Activated CD4-positive, alpha-beta T cell treated with anti-CD3 and anti-CD28 coated beads for 48 hours (primary cell): ENCODE measurements around the gene CDH13.

Source experiments
- DNase-seq: peaks from one replicate; pipeline ENCODE4 v3.0.0-alpha.2; 2020

CDH13 gene

DNA sequence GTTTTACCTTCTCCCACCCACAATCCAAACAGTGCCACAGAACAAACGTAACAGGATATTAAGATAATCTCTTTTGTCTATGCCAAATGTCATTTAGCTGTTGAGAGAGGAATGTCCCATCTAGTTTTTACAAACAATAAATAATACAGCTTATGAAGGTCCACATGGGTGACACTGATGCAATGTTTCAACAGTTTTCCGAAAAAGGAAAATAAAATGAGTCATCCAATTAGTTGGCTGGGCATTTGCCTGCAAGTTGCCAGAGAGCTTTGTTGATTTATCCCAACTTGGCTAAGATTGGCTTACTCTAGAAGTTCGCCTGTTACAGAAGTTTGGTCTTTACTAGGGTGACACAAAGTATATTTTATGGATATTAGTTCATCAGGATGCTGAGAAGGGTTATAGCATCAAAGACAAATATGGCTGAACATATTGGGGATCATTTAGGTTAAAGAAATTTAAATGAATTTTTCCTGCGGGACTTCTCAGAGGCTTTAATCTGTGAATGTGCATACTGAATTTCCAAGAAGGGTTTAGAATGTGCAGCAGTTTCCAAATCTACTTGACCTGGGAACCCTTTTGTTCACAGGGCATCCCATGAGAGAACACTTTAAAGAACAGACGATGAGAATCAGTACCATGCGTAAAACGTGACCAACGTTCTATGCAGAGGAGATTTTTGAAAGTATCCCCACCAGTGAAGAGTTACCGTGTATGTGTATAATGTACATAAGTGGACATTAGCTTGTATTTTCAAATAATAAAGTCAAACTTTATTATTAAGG lies 73.1 kb downstream of the CDH13 start:
- no peak for DNase-seq

DNA sequence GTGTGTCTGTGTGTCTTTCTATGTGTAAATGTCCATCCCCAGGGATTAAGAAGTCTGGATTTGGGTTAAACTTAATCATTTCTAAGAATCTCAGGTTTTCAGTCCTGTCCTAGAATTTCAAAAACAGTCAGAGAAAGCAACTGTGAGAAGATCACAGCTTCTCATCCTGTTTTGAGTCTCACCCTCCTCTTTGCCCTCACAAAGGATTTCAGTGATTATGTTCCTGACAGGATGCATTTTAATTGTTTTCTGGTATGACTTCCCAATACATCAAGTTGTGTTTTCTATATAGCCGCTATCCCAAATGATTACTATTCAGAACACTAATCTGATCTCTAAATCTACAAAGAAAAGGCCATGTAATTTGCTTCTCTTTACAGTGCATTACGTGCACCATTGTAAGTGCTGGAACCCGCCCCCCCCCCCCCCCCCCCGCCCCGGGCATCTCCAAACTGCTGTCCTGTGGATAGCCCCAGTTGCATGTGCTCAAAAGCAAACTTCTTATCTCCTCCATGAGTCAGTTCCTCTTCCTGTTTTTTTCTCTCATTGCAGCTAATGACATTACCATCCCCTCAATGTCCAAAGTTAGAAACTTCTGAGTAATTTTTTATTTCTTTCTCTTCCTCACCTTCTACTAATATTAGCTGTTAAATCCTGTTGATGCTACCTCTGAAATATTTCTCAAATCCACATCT lies 73.9 kb downstream of the CDH13 start:
- no peak for DNase-seq

DNA sequence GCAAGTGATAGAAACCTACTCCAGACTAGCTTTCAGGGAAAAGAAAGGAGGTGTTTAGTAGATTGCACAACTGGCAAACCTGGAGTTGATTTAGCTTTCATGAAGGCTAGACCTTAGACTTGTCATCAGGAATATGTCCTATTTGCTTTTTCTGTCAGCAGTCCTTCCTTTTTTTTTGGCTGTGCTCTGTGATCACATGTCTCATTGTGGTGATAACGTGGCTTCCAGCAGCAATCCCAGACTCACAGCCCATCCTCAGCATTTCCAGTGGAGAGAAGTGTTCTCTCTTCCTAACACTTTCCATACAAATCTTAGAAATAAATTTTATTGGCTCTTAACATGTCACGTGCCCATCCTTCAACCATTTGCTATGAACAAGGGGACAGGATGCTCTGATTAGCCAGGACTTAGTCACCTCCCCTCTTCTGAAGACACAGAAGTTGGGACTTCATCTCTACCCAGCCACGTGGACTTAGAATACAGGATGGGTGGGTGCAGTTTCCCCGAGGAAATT lies 74.7 kb downstream of the CDH13 start:
- DNase-seq: no peak

DNA sequence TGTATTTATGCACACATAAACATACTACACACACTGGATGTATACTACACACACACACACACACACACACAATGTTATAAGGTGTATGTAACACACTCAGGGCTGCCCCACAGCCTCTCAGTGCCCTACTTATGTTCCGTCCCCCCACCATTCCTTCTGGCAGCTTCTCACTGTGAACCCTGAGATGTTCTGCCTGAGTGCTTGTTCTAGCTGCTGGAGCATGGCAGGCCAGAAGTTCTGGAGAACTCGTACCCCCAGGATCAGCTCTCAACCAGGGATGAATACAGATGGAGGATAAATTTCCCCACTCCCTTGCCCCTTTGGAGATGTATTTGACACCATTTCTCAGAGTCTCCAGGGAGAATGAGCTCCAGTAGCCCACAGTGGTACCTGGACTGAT lies 76.4 kb downstream of the CDH13 start:
- DNase-seq: no peak

DNA sequence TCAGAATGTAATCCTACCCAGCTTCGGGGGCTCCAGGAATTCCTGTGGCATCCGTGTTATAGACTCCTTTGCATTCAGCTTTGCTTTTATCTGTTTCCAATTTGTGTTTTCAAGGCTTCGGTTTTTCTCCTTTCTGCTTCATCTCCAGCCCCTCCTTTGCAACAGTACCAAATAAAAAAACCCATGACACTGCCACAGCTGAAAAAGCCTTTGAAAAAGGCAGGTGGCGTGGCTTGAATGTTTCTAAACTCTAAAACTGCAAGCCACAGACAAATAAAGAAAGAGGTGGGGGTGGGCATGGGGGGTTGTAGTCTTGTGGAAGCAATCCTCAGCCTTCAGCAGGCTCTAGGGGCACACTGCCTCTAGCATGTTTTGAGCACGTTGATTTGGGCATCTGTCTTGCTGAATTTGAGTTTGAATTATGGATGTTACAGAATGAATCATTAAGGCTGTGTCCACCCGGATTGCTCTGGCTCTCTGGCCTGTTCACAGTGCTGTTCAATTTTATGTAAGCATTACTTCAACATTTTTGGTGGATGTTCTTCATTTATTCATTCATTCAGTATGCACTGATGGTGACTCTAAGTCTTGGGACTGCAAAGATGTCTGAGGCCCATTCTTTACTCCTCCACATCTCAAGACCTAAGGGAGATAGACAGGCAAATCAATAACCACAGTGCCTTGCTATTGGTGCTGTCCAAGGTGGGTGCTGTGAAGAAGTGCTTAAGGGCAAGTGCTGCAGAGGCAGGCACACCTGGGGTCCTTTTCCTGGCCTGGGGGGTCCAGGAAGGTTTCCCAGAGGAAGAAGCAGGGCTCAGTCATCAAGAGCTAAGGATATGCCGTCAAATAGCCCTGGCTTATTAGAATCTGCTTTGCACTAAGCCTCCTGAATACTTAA lies 77.4 kb downstream of the CDH13 start:
- DNase-seq: no peak

DNA sequence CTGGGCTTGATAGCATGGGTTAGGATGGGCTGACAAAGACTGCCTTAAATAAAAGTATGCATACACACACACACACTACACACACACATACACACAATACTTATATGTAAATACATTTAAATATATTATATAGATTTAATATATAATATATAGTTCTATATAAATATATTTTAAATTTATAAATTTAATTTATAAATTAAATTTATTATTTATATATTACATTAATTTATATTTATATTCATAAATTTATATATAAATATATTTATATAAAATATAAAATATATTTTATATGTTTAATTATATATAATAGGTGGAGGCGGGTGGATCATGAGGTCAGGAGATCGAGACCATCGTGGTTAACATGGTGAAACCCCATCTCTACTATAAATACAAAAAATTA lies 83.2 kb downstream of the CDH13 start:
- DNase-seq: no peak

DNA sequence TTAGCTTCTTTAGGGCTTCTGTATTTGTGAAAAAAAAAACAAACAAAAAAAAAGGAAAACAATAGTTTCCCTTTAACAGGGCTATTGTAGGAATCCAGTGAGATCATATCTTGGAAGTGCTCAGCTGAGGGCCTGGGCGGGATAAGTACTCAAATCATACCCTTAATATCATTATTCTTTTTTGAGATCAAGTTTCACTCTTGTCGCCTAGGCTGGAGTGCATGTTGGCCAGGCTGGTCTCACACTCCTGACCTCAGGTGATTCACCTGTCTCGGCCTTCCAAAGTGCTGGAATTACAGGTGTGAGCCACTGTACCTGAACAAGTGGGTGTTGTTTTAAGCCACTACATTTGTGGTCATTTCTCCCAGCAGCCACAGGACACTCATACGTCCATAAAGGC lies 87.0 kb downstream of the CDH13 start:
- DNase-seq: no peak

DNA sequence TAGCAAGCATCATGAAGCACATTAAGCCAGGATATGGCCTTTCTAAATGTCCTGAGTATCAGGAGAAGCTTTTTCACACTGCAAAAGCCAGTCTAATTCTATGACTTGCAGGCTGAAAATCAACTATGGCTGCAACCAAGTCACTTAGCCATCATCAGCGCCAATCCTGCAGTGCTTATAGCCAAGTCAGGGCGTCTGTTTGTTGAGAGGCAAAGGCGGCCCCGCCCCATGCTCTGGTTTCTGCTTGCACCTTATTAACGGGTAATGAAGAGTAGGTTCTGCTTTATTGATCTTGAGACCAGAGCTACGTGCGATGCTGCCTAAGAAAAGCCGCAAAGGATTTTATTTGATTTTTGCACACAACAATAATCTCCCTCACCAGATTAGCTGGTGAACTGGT lies 88.4 kb downstream of the CDH13 start:
- no peak for DNase-seq

DNA sequence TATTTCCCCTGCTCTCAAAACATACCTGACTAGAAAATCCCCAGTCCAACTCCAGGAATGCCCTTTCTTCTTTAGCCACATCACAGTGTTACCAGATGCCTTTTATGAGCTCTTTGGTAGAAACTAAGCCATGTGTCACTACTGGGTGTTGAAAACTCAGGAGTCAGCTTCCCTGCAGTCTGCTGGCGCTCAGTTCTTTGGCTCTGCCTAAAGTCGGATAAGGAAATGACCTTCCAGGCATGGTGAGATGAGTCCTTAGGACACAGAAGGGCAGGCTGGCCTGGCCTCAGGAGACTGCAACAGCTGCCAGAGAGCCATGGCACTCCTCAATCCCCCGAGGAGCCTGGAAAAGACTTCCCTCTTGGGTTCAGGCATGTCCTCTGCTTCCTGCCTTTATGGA lies 89.1 kb downstream of the CDH13 start:
- no peak for DNase-seq

DNA sequence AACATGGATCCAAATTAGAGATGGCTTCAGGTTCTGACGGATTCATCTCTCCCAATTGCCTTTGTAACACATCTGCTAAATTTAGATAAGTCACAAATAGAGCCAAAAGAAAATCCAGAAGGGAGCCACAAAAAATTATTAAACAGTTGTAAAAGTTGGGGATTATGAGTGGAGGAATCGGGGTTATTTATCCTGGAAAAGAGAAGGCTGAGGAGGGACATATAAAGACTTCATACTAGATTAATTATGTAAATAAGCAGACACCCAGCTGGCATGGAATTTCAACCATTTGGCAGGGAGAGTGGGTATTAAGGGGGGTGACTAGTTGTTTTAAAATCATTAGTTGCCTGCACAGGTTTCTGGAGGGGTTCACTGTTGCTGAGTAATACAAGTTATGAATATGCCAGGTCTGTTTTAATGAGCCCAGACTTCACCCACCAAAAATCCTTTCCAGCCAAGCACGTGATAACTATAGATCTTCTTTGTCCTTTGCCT lies 89.6 kb downstream of the CDH13 start:
- DNase-seq: no peak

DNA sequence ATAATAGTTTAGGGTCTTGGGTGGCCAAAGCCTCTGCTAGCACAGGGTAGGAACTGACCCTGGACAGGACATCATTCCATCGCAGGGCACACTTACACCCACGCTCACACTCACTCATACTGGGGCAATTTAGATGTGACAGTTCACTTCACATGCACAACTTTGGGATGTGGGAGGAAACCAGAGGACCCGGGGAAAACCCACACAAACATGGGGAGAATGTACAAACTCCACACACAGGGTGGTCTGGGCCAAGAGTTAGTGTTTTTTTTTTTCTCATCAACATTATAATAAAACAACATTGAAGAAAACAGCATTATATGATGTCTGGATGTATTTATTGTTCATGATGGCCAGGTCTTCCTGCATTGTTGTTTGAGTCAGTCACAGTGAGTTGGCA lies 93.6 kb downstream of the CDH13 start:
- DNase-seq: no peak

GRCh38 chr16:82726306-82726705 lies 99.5 kb downstream of the CDH13 start:
- DNase-seq: no peak

DNA sequence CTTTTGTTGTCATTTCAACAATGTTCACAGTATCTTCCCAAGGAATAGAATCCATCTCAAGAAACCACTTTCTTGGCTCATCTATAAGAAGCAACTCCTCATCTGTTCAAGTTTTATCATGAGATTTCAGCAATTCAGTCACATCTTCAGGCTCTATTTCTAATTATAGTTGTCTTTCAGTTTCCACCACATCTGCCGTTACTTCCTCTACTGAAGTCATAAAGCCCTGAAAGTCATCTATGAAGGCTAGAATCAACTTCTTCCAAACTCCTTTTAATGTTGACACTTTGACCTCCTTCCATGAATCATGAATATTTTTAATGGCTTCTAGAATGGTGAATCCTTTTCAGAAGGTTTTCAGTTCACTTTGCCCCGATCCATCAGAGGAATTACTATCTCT lies 102.1 kb downstream of the CDH13 start:
- DNase-seq: no peak

GRCh38 chr16:82730901-82731300 lies 104.1 kb downstream of the CDH13 start:
- DNase-seq: no peak

DNA sequence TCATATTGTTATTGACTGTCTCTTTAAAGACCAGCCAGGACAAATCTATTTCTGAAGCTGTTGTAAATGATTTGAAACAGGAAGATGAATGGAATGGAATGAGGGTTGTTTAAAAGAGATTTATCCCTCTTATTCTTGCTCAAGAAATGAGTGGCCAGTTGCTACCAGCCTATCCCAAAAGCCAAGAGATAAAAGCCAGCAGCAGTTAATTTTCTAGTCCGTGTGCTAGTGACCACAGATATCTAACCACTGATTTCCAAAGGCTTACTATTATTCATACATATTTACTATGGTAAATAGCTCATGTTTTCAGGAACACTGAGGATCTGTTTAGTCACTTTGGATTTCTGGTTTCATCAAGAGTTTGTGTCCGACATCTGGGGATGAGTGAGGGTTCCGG lies 105.7 kb downstream of the CDH13 start:
- DNase-seq: no peak

DNA sequence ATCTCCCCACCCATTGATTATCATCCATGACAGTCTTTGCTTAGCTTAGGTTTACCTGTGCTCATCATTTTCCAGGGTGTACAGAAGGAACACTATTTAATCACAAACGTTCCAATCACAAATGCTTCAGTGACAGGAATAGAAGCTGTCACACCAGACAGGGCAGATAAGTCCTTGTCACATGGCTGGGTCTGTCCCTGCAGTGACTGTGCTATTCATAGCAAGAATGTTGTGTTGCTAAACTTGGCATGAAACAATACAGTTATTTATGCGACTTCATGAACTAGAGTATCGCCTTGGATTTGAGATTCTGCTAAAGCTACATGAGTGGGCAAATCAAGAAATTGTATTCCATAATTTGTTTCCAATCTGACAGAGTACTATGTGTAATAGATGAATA lies 108.4 kb downstream of the CDH13 start:
- no peak for DNase-seq

DNA sequence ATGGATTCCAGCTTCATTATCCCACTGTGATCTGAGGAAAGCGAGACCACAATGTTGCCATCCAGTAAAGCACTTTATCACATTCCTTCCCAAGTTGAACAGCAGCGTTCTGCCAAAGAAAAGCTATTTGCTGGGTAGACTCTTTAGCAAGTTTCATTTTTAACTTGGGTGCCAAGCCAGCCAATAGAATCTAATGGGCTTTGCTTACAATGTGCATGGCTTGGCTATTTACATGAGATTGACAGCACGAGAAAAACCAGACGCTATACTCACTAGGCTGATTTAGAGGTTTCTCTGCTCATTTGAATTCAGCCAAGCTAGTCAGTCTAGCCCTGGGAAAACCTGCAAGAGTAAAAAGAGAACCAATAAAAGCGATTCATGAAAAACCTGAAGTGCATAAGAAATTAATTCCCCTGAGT lies 108.9 kb downstream of the CDH13 start:
- DNase-seq: no peak

DNA sequence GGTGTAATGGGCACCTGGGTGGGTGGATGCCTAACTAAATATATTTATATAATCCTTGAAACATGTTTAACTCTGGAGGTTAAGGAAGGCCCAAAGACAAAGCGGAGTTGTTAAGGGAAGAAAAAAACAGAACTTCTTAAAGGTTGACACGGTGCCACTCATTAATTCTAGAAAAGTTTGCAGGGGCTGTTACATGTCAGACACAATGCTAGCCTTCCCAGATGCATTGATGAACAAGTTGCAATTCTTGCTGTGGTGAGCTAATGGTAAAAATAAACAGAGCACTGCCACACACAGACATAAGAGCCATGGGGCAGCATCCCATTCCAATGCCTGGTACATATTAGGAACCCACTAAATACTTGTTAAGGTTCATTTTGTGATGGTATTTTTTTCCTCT lies 109.5 kb downstream of the CDH13 start:
- DNase-seq: no peak

DNA sequence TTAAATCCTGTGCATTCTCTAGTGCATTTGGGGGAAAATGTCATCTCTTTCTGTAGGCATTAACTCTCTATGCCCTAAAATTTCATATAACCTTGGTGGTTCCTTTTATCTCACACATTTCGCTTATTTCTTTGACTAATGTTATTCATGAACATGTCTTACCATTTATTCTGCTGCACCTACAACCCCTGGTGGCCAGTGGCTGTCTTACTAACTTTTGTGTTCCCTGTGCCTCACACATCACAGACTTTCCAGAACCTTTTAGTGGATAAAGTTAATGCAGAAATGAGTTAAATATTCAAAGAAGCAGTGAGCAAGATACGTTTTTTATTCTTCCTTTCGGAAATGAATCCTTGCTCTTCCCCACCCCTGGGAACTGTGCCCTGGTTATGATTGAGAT lies 111.9 kb downstream of the CDH13 start:
- DNase-seq: no peak

DNA sequence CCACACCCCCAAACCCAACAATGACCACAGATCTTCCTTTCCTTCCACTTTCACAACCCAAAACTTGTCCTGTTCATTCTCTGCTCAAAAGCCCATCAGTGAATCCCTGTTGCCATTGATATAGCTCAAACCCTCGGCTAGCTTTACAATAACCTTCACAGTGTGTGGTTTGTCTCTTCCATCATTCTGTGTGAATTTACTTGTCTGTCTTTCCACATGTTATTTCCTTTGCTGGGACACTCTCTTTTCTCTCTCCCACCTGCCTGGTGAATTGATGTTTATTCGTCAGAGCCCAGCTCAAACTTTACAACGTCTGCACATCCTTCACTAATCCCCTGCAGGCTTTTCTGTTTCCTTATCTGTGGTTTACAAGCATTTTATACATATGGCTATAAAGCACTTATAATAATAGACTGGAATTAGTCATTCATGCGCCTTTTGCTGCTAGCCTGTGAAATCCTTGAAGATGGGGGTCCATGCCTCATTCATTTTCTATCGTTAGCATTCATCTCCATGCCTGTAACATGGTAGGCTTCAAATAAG lies 114.4 kb downstream of the CDH13 start:
- no peak for DNase-seq

GRCh38 chr16:82744958-82745357 lies 118.2 kb downstream of the CDH13 start:
- no peak for DNase-seq

DNA sequence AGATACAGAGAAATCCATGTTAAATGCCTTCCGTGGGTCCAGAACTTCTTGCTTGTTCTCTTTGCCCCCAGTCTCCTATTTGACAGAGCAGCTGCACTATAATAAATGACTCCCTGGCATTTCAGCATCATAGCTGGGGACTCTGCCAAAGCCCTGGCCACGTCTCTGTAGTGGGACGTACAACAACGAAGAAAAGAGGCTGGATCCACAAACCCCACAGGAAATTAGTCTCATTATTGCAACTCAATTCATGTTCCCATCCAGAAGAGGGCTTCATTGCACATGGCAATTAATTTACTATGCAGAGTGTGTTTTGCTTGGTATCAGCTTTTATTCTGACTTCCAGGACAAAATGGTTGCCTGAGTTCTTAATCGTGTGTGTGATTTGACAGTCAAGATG lies 121.3 kb downstream of the CDH13 start:
- no peak for DNase-seq

DNA sequence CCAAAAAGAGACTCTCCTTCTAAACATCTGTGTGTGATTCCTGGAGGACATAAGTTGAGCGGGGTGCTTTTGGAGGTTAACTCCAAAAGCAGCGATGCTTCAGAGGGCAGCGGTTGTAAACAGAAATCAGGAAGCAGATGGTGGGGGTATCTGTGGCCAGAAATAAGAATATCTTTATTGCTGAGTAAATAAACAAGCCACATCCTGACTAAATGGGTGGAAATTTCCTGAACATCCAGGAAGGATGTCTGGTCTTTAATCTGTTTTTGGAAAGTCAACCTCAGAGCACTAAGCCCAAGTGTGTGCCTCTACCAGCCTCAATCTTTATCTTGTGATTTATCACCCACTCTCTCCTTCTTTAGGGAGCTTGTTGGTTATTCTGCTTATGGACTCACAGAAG lies 123.3 kb downstream of the CDH13 start:
- no peak for DNase-seq
